ENCODE measurements around the gene MAP2K6. TPM values are rescaled to one million over a fixed set of nuclear protein-coding genes. Genes with fewer than 3 reads are reported as not detected.

MAP2K6 gene
- total RNA-seq, 1 experiment from 2014 or later, result 17.7 TPM

- no CpG with 5 or more reads among the region's 6 CpGs for WGBS (ENCODE audit: extremely low coverage, insufficient read length, low lambda C conversion rate)
- H3K4me1 Mint-ChIP-seq, result peaks cover 66 to 74% of the 10 kb centered on the region in 2 experiments
- Histone ChIP-seq H2AFZ (ENCODE audit: low read length) (no peak overlapping the region), H2BK5ac (ENCODE audit: insufficient read length, low read length) (no peak overlapping the region), H3K18ac (ENCODE audit: insufficient read length, low read depth, low read length) (no peak overlapping the region), H2AK5ac (ENCODE audit: insufficient read length, low read length) (no peak overlapping the region), H4K5ac (ENCODE audit: insufficient read length, low read depth, low read length) (no peak overlapping the region), H4K20me1 (ENCODE audit: control insufficient read depth, insufficient read depth, insufficient read length) (no peaks in the 10 kb centered on the region), H3K79me2 (ENCODE audit: insufficient read depth, low read length) (no peaks in the 10 kb centered on the region; the same call in 1 of the 2 replicates), H3K4ac (ENCODE audit: low read depth, low read length) (no peak overlapping the region), H4K8ac (replicated peaks; ENCODE audit: insufficient read length, low read depth, low read length) (no peak overlapping the region), H3K79me1 (ENCODE audit: insufficient read depth, low read depth, low read length, poor library complexity, severe bottlenecking) (no peaks in the 10 kb centered on the region), H2BK15ac (ENCODE audit: low read depth, low read length) (no peak overlapping the region), H3K14ac (ENCODE audit: insufficient read depth, low read length) (no peak overlapping the region), H3K27ac (ENCODE audit: insufficient read length, low read depth, low read length) (no peak overlapping the region), H3K4me2 (ENCODE audit: insufficient read depth, insufficient read length, low read length) (no peak overlapping the region), H3K9ac (ENCODE audit: extremely low read depth, insufficient read length, low read length) (no peak overlapping the region), H3K9me3 (ENCODE audit: control insufficient read depth, low read depth, low read length) (no peaks in the 10 kb centered on the region), H3K56ac (ENCODE audit: insufficient read length, low read depth, low read length) (no peak overlapping the region), H3K27me3 (ENCODE audit: insufficient read depth, low read length) (no peaks in the 10 kb centered on the region), H3K23me2 (ENCODE audit: insufficient read length, low read depth, low read length, poor library complexity, severe bottlenecking) (no peaks in the 10 kb centered on the region), H2BK12ac (ENCODE audit: insufficient read length, low read depth, low read length) (no peak overlapping the region), H4K91ac (ENCODE audit: insufficient read length, low read depth, low read length) (no peak overlapping the region), H2BK20ac (ENCODE audit: low read depth, low read length, poor library complexity, severe bottlenecking) (no peak overlapping the region), H2BK120ac (ENCODE audit: low read depth, low read length, poor library complexity, severe bottlenecking) (no peak overlapping the region), H3K4me1 (ENCODE audit: insufficient read depth, low read length) (peaks cover 17% of the 10 kb centered on the region), H3T11ph (ENCODE audit: low read length) (no peak overlapping the region), H3K23ac (ENCODE audit: insufficient read length, low read depth, low read length) (no peak overlapping the region)
- no peak for TF ChIP-seq CTCF (conservative IDR thresholded peaks at IDR 0.05)
- H3K27ac Mint-ChIP-seq, result peak overlapping the region in 2 of 3 experiments; percentile 8 to 73; a peak in 4 of 7 replicates
- DNase-seq, result no peak
- no peaks in the 10 kb centered on the region for H3K27me3 Mint-ChIP-seq (ENCODE audit: low read depth)
- no peak overlapping the region for H3K4me3 Mint-ChIP-seq
- H3K9me3 Mint-ChIP-seq, result no peaks in the 10 kb centered on the region
- peaks cover 0 to 2% (median 0%) of the 10 kb centered on the region in 3 experiments; a peak in 1 of 7 replicates for H3K36me3 Mint-ChIP-seq (ENCODE audit: insufficient read depth in 1 of 3, low read depth in 3 of 3)
Observed at GRCh38 chr17:69428252-69428980, 13.9 kb downstream of the MAP2K6 start.
